ENCODE data around the gene TCERG1L.

TCERG1L gene

GRCh38 chr10:131198843-131199242, 112.7 kb downstream of the TCERG1L start:
- Histone ChIP-seq H3K9me3 (ENCODE audit: low read length) (no peaks in the 10 kb centered on the region), H3K36me3 (ENCODE audit: insufficient read depth, low read length) (no peaks in the 10 kb centered on the region), H3K4me3 (ENCODE audit: low read length) (no peak overlapping the region), H3K27me3 (ENCODE audit: insufficient read depth, low read length) (peaks cover 9% of the 10 kb centered on the region), H2AFZ (ENCODE audit: low read depth, low read length) (no peak overlapping the region), H3K4me1 (ENCODE audit: insufficient read depth, low read length) (no peaks in the 10 kb centered on the region)

- peaks cover 9% of the 10 kb centered on the region for H3K27me3 ChIP-seq (ENCODE audit: insufficient read depth, low read length)
- no peaks in the 10 kb centered on the region for H3K36me3 ChIP-seq (ENCODE audit: insufficient read depth, low read length)
- H3K4me1 ChIP-seq (ENCODE audit: insufficient read depth, low read length), result no peaks in the 10 kb centered on the region
- no peaks in the 10 kb centered on the region for H3K9me3 ChIP-seq (ENCODE audit: low read length)
- no peak overlapping the region for H2AFZ ChIP-seq (ENCODE audit: low read depth, low read length)
- H3K4me3 ChIP-seq (ENCODE audit: low read length), result no peak overlapping the region
These were observed 113.1 kb downstream of the TCERG1L start for GRCh38 chr10:131198401-131198800.

- no peak overlapping the region for H3K4me3 ChIP-seq (ENCODE audit: low read length)
- no peaks in the 10 kb centered on the region for H3K4me1 ChIP-seq (ENCODE audit: insufficient read depth, low read length)
- H2AFZ ChIP-seq (ENCODE audit: low read depth, low read length), result no peak overlapping the region
- H3K27me3 ChIP-seq (ENCODE audit: insufficient read depth, low read length), result peaks cover 9% of the 10 kb centered on the region
- no peaks in the 10 kb centered on the region for H3K9me3 ChIP-seq (ENCODE audit: low read length)
- H3K36me3 ChIP-seq (ENCODE audit: insufficient read depth, low read length), result no peaks in the 10 kb centered on the region
These were observed 115.2 kb downstream of the TCERG1L start for GRCh38 chr10:131196176-131196885.

DNA sequence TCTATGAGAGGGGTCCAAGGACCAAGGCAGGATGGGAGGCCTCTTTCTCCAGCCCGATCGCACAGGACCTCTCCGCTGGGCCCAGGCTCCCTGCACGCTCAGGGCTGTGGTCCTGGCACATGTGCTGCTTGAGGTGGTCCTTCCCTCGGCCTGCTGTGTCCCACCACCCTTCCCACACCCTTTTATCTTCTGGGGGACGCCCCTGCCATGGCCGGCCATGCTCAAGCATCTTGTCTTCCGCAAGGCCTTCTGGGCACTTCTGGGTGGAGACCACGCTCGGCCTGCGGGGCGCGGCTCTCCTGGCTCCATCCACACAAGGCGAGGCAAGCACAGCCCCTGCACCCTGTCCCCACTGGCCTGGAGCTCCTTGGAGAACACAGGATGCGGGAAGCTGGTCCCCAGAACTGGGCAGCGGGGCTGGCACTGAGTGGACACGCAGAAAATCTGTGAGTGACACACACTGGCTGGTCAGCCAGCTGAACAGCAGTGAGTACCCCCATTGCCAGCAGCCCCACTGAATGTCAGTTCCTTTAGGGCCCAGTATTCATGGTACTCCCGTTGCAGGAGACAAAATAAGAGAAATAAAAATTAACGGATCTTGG, 115.9 kb downstream of the TCERG1L start:
- Histone ChIP-seq H2AFZ (ENCODE audit: low read depth, low read length) (no peak overlapping the region), H3K4me3 (ENCODE audit: low read length) (no peak overlapping the region), H3K36me3 (ENCODE audit: insufficient read depth, low read length) (no peaks in the 10 kb centered on the region), H3K4me1 (ENCODE audit: insufficient read depth, low read length) (no peaks in the 10 kb centered on the region), H3K27me3 (ENCODE audit: insufficient read depth, low read length) (peaks cover 9% of the 10 kb centered on the region), H3K9me3 (ENCODE audit: low read length) (no peaks in the 10 kb centered on the region)

GRCh38 chr10:131195116-131195515, 116.4 kb downstream of the TCERG1L start:
- Histone ChIP-seq H2AFZ (ENCODE audit: low read depth, low read length) (no peak overlapping the region), H3K4me3 (ENCODE audit: low read length) (no peak overlapping the region)

GRCh38 chr10:131193923-131194322, 117.6 kb downstream of the TCERG1L start:
- Histone ChIP-seq H3K4me3 (ENCODE audit: low read length) (no peak overlapping the region), H3K9me3 (ENCODE audit: low read length) (no peaks in the 10 kb centered on the region), H2AFZ (ENCODE audit: low read depth, low read length) (no peak overlapping the region), H3K4me1 (ENCODE audit: insufficient read depth, low read length) (no peaks in the 10 kb centered on the region), H3K27me3 (ENCODE audit: insufficient read depth, low read length) (no peaks in the 10 kb centered on the region), H3K36me3 (ENCODE audit: insufficient read depth, low read length) (no peaks in the 10 kb centered on the region)

More at GRCh38 chr10:131195116-131195515, 116.4 kb downstream of the TCERG1L start:
- Histone ChIP-seq H3K27me3 (ENCODE audit: insufficient read depth, low read length) (peaks cover 9% of the 10 kb centered on the region), H3K4me1 (ENCODE audit: insufficient read depth, low read length) (no peaks in the 10 kb centered on the region), H3K9me3 (ENCODE audit: low read length) (no peaks in the 10 kb centered on the region), H3K36me3 (ENCODE audit: insufficient read depth, low read length) (no peaks in the 10 kb centered on the region)

- no peaks in the 10 kb centered on the region for H3K9me3 ChIP-seq (ENCODE audit: low read length)
- no peaks in the 10 kb centered on the region for H3K36me3 ChIP-seq (ENCODE audit: insufficient read depth, low read length)
- H3K27me3 ChIP-seq (ENCODE audit: insufficient read depth, low read length), result no peaks in the 10 kb centered on the region
- H3K4me1 ChIP-seq (ENCODE audit: insufficient read depth, low read length), result no peaks in the 10 kb centered on the region
- no peak overlapping the region for H3K4me3 ChIP-seq (ENCODE audit: low read length)
- no peak overlapping the region for H2AFZ ChIP-seq (ENCODE audit: low read depth, low read length)
These were observed 123.0 kb downstream of the TCERG1L start for GRCh38 chr10:131188494-131188893.

DNA sequence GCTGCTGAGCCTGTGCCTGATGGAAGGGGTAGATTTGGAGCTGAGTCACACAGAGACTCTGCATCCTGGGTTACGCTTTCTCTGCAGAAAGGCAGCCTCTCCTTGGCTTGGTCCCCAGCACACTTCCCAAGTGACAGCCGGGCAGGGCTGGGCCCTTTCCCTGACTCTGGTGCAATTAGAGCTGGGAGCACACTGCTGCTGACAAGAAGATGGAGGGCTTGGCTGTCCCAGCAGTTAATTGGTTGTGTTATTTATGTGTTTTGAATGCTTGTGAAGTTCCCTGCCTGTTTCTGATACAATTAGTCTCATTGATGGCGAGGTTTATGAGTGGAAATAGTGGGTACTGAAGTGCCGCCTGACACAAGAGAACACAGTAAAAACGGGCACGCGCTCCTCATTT, 123.6 kb downstream of the TCERG1L start:
- no peaks in the 10 kb centered on the region for H3K9me3 ChIP-seq (ENCODE audit: low read length)
- no peak overlapping the region for H3K4me3 ChIP-seq (ENCODE audit: low read length)
- no peaks in the 10 kb centered on the region for H3K4me1 ChIP-seq (ENCODE audit: insufficient read depth, low read length)
- no peak overlapping the region for H2AFZ ChIP-seq (ENCODE audit: low read depth, low read length)
- H3K36me3 ChIP-seq (ENCODE audit: insufficient read depth, low read length), result no peaks in the 10 kb centered on the region
- no peaks in the 10 kb centered on the region for H3K27me3 ChIP-seq (ENCODE audit: insufficient read depth, low read length)

DNA sequence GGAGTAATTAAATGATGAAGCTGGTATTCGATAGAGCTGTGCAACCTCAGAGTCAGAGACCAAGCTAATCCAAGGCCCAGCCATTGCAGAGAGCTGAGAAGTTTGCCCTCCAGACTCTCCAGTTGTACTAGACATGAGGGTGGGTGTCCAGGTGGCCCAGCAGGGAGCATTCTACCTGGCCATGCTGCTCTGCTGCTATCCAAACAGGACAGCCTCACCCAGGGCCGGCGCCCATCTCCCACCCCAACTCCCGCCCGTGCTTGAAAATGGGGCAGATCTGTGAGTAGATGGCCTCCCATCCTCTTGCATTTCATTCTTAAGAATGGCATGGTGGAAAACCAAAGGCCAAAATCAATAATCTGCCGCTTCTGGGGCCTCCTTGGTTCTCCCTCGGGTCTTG, 124.2 kb downstream of the TCERG1L start:
- no peak overlapping the region for H3K4me3 ChIP-seq (ENCODE audit: low read length)
- no peak overlapping the region for H2AFZ ChIP-seq (ENCODE audit: low read depth, low read length)
- H3K4me1 ChIP-seq (ENCODE audit: insufficient read depth, low read length), result no peaks in the 10 kb centered on the region
- H3K9me3 ChIP-seq (ENCODE audit: low read length), result no peaks in the 10 kb centered on the region
- H3K36me3 ChIP-seq (ENCODE audit: insufficient read depth, low read length), result no peaks in the 10 kb centered on the region
- H3K27me3 ChIP-seq (ENCODE audit: insufficient read depth, low read length), result no peaks in the 10 kb centered on the region

DNA sequence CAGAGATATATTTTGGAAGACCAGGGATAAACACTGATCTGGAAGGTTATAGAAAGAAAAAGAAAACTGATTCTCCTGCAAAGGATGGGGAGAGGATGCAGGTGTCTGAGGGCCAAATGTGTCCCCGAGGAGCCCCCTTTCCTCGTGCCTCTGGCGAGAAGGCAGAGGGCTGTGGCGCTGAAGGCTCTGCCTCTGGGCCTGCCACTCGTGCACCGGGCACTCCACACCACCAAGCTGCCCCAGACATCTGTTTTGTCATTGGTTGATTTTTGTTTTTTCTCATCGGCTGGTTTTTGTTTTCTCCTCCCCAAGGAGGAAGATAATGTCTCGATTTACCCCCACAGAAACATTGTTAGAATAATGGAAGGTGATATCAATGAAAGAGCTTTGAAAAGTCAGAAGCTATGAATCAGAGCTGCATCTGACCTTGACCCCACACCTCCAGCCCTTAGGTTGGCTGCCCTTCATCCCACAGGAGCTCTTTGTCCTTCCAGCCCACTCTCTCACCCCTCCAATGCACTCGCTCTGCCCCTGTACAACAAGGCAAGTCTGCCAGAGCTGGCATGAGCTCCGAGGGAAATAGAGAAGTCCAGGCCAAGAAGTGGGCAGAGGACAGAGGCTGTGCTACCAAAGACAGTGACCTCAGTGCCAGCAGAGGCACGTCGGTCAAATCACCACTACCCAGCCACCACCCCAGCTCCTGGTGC, 124.8 kb downstream of the TCERG1L start:
- Histone ChIP-seq H3K9me3 (ENCODE audit: low read length) (no peaks in the 10 kb centered on the region), H3K4me1 (ENCODE audit: insufficient read depth, low read length) (no peaks in the 10 kb centered on the region), H3K36me3 (ENCODE audit: insufficient read depth, low read length) (no peaks in the 10 kb centered on the region), H3K4me3 (ENCODE audit: low read length) (no peak overlapping the region), H2AFZ (ENCODE audit: low read depth, low read length) (no peak overlapping the region), H3K27me3 (ENCODE audit: insufficient read depth, low read length) (no peaks in the 10 kb centered on the region)

- H3K9me3 ChIP-seq (ENCODE audit: low read length), result no peaks in the 10 kb centered on the region
- no peaks in the 10 kb centered on the region for H3K36me3 ChIP-seq (ENCODE audit: insufficient read depth, low read length)
- H3K4me3 ChIP-seq (ENCODE audit: low read length), result no peak overlapping the region
- H3K4me1 ChIP-seq (ENCODE audit: insufficient read depth, low read length), result no peaks in the 10 kb centered on the region
- H2AFZ ChIP-seq (ENCODE audit: low read depth, low read length), result no peak overlapping the region
- no peaks in the 10 kb centered on the region for H3K27me3 ChIP-seq (ENCODE audit: insufficient read depth, low read length)
These were observed 127.0 kb downstream of the TCERG1L start for GRCh38 chr10:131184503-131184902.

DNA sequence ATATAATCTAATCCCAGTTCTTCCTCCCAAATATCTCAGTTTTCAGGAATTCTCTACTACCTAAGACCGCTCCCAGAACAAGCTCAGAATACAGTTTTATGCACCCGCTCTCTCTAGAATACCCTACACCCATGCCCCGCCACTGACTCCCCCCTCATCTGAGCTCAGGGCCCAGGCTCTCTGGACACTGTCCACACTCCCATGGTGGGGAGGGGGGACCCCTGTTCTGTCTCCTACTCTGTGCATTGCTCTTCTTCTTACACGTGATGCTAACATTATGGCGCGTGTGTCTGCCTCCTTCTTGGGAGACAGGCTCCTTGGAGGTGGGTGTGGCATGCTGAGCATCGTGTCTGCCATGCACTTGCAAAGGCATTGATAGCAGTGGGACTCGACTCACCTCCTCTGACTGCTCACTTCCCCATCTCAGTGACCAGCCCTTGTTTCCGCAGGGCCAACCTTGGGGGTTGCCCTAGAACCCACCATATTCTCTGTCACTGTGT, 127.9 kb downstream of the TCERG1L start:
- Histone ChIP-seq H3K4me3 (ENCODE audit: low read length) (no peak overlapping the region), H3K9me3 (ENCODE audit: low read length) (no peaks in the 10 kb centered on the region), H3K36me3 (ENCODE audit: insufficient read depth, low read length) (no peaks in the 10 kb centered on the region)

DNA sequence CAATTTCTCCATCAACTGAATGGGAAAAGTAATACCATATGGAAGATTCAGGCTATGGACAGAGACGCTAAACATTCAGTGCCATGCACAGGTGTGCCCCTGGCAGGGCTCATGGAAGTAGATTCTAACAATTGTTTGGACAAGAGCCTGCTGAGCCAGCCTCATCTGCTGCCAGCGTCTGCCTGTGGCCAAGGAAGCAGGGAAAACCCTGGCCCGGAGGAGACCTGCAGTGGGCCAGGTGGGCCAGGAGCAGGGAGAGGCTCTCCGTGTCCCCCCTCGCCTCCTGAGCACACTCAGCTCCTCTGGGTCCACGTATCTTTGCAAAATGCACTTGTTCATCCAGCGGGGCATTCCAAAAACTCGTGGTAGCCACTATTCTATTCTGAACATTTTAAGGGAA, 130.1 kb downstream of the TCERG1L start:
- no peaks in the 10 kb centered on the region for H3K27me3 ChIP-seq (ENCODE audit: insufficient read depth, low read length)
- H3K9me3 ChIP-seq (ENCODE audit: low read length), result no peaks in the 10 kb centered on the region
- no peaks in the 10 kb centered on the region for H3K4me1 ChIP-seq (ENCODE audit: insufficient read depth, low read length)
- H3K36me3 ChIP-seq (ENCODE audit: insufficient read depth, low read length), result no peaks in the 10 kb centered on the region
- no peak overlapping the region for H3K4me3 ChIP-seq (ENCODE audit: low read length)
- H2AFZ ChIP-seq (ENCODE audit: low read depth, low read length), result no peak overlapping the region

More for the DNA sequence above, 127.9 kb downstream of the TCERG1L start:
- Histone ChIP-seq H3K27me3 (ENCODE audit: insufficient read depth, low read length) (no peaks in the 10 kb centered on the region), H3K4me1 (ENCODE audit: insufficient read depth, low read length) (no peaks in the 10 kb centered on the region), H2AFZ (ENCODE audit: low read depth, low read length) (no peak overlapping the region)

Measured in neuron (in vitro differentiated cells).